Epithelial cell of esophagus (primary cell): ENCODE results near the gene VASN.

ENCODE experiments used
- DNase-seq: peaks from one replicate; pipeline ENCODE4 v3.0.0; 2010; ENCODE audit warnings: low read depth
- H3K4me3 ChIP-seq: 2 replicates; pipeline ENCODE4 v1.5.1; 2011; ENCODE audit warnings: mild to moderate bottlenecking, low read length, control low read depth
- TF ChIP-seq, protein P1 (sequence below): IDR thresholded peaks from 2 replicates; pipeline ENCODE4 v1.5.1; 2011; ENCODE audit warnings: low read depth, mild to moderate bottlenecking, low read length, control low read depth, inconsistent platforms; ENCODE audit not compliant: insufficient read depth; ENCODE audit errors: missing control alignments

The VASN gene

GRCh38 chr16:4325253-4325758 lies 46.3 kb upstream of the VASN start:
- no peak overlapping the region for H3K4me3 ChIP-seq
- no peak for DNase-seq
- TF ChIP-seq, protein P1, sequence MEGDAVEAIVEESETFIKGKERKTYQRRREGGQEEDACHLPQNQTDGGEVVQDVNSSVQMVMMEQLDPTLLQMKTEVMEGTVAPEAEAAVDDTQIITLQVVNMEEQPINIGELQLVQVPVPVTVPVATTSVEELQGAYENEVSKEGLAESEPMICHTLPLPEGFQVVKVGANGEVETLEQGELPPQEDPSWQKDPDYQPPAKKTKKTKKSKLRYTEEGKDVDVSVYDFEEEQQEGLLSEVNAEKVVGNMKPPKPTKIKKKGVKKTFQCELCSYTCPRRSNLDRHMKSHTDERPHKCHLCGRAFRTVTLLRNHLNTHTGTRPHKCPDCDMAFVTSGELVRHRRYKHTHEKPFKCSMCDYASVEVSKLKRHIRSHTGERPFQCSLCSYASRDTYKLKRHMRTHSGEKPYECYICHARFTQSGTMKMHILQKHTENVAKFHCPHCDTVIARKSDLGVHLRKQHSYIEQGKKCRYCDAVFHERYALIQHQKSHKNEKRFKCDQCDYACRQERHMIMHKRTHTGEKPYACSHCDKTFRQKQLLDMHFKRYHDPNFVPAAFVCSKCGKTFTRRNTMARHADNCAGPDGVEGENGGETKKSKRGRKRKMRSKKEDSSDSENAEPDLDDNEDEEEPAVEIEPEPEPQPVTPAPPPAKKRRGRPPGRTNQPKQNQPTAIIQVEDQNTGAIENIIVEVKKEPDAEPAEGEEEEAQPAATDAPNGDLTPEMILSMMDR = no peak

DNA sequence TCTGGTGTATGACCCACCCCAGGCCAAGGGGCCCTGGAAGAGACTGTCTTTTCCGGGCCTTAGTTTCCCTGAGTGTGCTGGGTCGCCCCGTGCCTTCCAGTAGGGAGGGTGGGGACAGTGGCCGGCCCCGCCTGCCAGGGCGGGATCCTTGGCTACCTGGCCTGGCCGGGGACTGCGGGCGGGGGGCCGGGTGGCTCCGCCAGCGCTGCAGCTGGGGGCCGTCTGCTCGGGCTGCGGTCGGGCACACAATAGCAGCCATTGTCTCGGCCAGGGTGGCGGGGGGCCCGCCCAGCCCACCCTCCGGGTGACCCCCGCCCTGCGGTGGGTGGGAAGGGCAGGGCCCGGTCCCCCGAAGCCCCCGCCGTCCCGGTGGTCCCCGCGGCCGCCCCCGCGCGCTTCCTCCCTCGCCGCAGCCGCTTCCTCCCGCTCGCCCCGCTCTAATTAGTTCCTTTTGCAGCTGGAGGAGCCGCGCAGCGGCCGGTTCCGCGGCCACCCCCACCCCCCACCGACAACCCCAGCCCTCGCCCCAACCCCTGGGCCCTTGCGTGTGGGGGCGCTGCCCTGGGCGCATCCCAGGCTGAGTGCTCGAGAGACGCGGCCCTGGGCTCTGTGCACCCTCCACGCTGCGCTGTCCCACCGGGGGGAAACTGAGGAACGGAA lies 44.1 kb upstream of the VASN start:
- peak overlapping the region; percentile 52 for H3K4me3 ChIP-seq
- TF ChIP-seq, protein P1 = no peak
- DNase-seq = no peak

DNA sequence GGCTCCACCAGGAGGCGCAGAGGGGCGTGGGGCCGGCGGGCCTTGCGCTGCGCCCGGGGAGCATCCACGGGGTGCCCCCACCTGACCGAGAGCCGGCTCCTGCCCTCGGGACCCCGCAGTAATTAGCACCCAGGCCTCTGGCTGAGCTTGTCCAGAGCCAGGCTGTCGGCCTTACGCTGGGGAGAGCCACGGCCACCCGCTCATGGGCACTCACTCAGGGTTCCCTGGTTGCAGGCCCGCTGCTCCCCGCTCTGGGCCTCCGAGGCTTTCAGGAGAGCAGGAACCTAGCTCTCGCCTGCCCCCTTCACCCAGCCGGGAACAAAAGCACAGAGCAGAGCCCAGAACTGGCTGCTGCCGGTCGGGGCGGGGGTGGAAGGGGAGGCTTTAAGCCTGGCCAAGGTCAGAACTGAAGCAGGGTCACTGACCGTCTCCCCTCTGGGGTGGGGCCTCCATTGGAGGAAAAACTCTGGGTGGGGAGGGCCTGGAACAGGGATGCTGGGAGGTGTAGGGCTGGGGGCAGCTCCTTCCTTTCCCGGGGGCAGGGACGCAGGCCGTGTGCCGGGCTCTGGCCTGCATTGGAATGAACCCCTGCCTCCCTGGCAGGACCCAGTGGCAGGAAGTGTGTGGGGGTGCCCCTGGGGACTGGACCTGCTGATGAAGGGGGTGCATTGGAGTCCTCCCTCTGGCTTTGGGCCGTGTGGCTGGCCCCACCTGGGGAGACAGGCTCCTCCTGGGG lies 43.4 kb upstream of the VASN start:
- TF ChIP-seq, protein P1 = peak; percentile 73
- peak overlapping the region; percentile 52 for H3K4me3 ChIP-seq
- DNase-seq = peak; percentile 76

DNA sequence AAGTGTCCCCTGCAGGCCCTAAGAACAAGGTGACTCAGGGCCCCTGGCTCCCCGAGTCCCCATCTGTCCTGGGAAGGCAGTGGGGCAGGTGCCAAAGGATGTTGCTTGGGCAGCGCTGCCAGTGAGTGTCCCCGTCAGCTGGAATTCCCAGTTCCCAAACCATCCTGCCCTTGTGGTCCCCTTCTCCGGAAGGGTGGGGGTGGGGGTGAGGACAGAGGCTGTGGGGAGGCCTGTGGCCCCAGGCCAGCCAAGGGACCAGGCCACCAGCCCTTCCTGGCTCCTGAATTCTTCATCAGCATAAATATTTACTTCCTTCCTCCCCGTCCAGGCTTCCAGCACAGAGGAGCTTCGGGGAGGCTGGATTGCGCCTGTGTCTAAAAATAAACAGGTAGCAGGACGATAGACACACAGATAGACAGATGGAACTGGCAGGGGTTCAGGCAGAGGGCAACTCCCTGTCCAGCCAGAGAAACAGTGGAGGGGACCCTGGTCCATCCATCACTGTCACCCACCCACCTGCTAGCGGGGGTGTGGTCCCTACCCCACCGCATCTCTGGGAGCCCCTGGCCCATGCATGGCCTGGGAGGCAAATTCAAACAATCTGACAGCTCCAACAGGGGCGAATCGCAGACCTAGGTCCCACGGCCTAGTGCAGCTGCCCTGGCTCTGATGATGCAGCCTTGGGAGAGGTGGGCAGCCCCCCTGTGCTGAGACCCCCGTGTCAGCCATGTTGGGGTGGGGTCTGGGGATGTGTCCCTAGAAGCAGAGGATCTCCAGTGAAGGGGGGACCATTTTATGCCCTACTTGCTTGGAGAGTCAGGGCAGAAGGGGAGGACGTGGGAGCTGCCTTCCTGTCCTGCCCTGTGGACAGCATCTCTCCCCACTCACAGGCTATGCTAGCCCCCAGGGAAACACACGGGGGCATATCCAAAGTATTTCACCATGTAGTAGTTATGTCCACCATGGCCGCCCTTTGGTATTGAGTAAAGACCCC lies 42.6 kb upstream of the VASN start:
- H3K4me3 ChIP-seq = no peak overlapping the region
- no peak for DNase-seq
- TF ChIP-seq, protein P1 = no peak

GRCh38 chr16:4330277-4330874 lies 41.3 kb upstream of the VASN start:
- TF ChIP-seq, protein P1 = peak; percentile 80
- peak; percentile 63 for DNase-seq
- no peak overlapping the region for H3K4me3 ChIP-seq

DNA sequence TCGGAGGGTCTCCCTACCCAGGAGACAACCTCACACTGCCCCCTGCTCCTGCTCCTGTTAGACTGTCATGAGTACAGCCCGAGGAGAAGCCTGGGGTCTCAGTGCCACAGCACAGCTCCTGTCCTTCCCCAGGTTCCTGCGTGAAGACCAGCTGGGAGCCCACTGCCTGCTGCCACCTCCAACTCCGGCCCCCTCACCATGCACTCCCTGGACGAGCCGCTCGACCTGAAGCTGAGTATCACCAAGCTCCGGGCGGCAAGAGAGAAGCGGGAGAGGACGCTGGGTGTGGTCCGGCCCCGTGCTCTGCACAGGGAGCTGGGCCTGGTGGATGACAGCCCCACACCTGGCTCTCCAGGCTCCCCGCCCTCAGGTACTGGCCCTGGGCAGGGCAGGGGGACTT lies 39.6 kb upstream of the VASN start:
- DNase-seq = no peak
- TF ChIP-seq, protein P1 = no peak
- no peak overlapping the region for H3K4me3 ChIP-seq
